ENCODE measurements around the gene LRP1-AS.

LRP1-AS gene

DNA sequence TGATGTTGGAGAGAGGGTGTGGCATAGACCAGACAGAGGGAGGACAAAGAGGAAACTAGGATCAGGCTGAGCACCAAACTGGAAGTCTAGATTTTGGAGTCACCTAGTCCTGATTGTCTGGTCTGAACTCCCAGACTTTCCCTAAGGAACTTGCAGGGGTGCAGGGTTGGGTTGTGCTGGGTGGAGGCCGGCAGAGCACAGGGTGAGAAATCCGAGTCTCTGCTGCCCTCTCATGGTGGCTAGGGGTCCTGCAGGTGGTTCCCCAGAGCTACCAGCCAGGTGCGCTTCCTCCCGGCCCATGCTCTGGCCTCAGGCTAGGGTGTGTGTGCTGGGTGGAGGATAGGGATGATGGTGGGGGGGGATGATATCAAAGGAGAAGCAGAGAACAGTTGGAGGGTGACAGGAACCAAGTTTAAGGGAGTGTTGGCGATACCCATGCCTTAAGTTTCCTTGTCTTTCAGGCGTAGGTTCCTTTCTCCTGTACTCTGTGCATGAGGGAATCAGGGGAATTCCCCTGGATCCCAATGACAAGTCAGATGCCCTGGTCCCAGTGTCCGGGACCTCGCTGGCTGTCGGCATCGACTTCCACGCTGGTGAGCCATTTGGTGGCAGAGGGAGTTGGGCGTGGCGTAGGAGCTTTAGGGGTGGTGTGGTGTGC, 35.6 kb upstream of the LRP1-AS start:
- H3K4me3 ChIP-seq (ENCODE audit: low read depth in 1 of 2, low read length in 1 of 2), result no peak overlapping the region
- H3K27me3 ChIP-seq, result no peaks in the 10 kb centered on the region
- no peaks in the 10 kb centered on the region for H3K9me3 ChIP-seq
- TF ChIP-seq CTCF (IDR thresholded peaks at IDR 0.05), result peak; percentile 90
- H3K27ac ChIP-seq, result no peak overlapping the region
- no peaks in the 10 kb centered on the region for H3K36me3 ChIP-seq
- H3K4me1 ChIP-seq (ENCODE audit: control insufficient read depth in 1 of 2, insufficient read depth in 1 of 2, low read depth in 1 of 2, low read length in 1 of 2), result no peaks in the 10 kb centered on the region

DNA sequence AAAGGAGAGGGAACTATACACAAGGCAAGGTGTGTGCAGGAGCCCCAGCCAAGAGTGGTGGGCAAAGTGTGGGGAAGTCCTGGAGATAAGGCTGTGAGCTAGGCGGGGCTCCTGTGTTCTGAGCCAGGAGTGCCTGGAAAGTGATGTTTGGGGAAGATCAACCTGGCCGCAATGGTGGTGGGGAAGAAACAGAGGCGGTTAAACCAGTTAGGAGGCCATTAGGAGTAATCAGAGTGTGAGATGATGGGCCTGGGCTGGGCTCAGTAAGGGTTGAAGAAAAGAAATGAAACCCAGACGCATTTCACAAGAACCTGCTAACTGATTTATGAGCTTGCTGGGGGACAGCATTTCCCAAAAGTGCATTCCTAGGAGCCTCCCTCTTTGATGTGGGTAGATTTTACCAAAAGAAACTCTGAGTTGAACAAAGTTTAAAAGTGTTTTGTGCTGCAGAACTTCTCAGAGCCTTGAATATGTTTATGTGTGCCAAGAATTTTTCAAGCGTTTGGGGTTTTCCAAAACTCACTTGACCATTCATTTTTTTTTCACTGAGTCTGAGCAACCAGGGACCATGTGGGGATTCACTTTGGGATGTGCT, 34.2 kb upstream of the LRP1-AS start:
- no peaks in the 10 kb centered on the region for H3K36me3 ChIP-seq
- TF ChIP-seq CTCF (IDR thresholded peaks at IDR 0.05), result no peak

GRCh38 chr12:57181072-57181471, 33.7 kb upstream of the LRP1-AS start:
- no peak for TF ChIP-seq CTCF (IDR thresholded peaks at IDR 0.05)
- H3K27me3 ChIP-seq, result no peaks in the 10 kb centered on the region
- H3K9me3 ChIP-seq, result no peaks in the 10 kb centered on the region
- no peak overlapping the region for H3K27ac ChIP-seq
- no peaks in the 10 kb centered on the region for H3K4me1 ChIP-seq (ENCODE audit: control insufficient read depth in 1 of 2, insufficient read depth in 1 of 2, low read depth in 1 of 2, low read length in 1 of 2)
- H3K36me3 ChIP-seq, result no peaks in the 10 kb centered on the region
- no peak overlapping the region for H3K4me3 ChIP-seq (ENCODE audit: low read depth in 1 of 2, low read length in 1 of 2)

More for the DNA sequence above, 34.2 kb upstream of the LRP1-AS start:
- H3K4me1 ChIP-seq (ENCODE audit: control insufficient read depth in 1 of 2, insufficient read depth in 1 of 2, low read depth in 1 of 2, low read length in 1 of 2), result no peaks in the 10 kb centered on the region
- H3K27me3 ChIP-seq, result no peaks in the 10 kb centered on the region
- H3K9me3 ChIP-seq, result no peaks in the 10 kb centered on the region
- H3K27ac ChIP-seq, result no peak overlapping the region
- no peak overlapping the region for H3K4me3 ChIP-seq (ENCODE audit: low read depth in 1 of 2, low read length in 1 of 2)

GRCh38 chr12:57180321-57180989, 33.0 kb upstream of the LRP1-AS start:
- Histone ChIP-seq H3K4me1 (ENCODE audit: control insufficient read depth in 1 of 2, insufficient read depth in 1 of 2, low read depth in 1 of 2, low read length in 1 of 2) (no peaks in the 10 kb centered on the region), H3K36me3 (no peaks in the 10 kb centered on the region), H3K27ac (no peak overlapping the region), H3K27me3 (no peaks in the 10 kb centered on the region), H3K9me3 (no peaks in the 10 kb centered on the region), H3K4me3 (ENCODE audit: low read depth in 1 of 2, low read length in 1 of 2) (no peak overlapping the region)
- TF ChIP-seq CTCF (IDR thresholded peaks at IDR 0.05), result no peak

DNA sequence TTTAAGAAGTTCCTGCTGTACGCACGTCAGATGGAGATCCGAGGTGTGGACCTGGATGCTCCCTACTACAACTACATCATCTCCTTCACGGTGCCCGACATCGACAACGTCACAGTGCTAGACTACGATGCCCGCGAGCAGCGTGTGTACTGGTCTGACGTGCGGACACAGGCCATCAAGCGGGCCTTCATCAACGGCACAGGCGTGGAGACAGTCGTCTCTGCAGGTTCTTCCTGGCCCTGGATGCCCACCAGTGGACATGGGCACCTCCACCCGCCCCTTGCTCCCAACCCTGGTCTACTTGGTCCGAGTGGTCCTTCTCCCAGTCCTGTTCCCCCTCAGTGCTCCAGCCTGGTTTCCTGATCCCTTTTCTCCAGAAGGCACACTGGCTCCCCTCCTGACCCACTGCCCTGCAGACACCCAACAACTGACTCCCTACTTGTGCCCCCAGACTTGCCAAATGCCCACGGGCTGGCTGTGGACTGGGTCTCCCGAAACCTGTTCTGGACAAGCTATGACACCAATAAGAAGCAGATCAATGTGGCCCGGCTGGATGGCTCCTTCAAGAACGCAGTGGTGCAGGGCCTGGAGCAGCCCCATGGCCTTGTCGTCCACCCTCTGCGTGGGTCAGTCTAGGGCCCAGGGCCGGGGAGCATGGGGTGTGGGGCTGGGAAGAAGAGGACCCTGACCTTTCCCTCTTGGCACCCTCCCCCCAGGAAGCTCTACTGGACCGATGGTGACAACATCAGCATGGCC, 32.1 kb upstream of the LRP1-AS start:
- Histone ChIP-seq H3K27ac (no peak overlapping the region), H3K4me3 (ENCODE audit: low read depth in 1 of 2, low read length in 1 of 2) (no peak overlapping the region), H3K36me3 (no peaks in the 10 kb centered on the region), H3K4me1 (ENCODE audit: control insufficient read depth in 1 of 2, insufficient read depth in 1 of 2, low read depth in 1 of 2, low read length in 1 of 2) (no peaks in the 10 kb centered on the region), H3K27me3 (no peaks in the 10 kb centered on the region), H3K9me3 (no peaks in the 10 kb centered on the region)
- no peak for TF ChIP-seq CTCF (IDR thresholded peaks at IDR 0.05)
